Trophoblast cell (in vitro differentiated cells and primary cell): ENCODE data around the gene GPT2.

ENCODE experiments used
- DNase-seq, 2 donors: peaks; one replicate each; pipeline ENCODE4 v3.0.0-alpha.2; 2016
- H2AFZ ChIP-seq: 2 replicates; pipeline ENCODE4 v1.6.1; 2013; ENCODE audit warnings: low read length, moderate library complexity, mild to moderate bottlenecking; ENCODE audit not compliant: insufficient read depth, poor library complexity
- H2AK5ac ChIP-seq: 2 replicates; pipeline ENCODE4 v1.6.1; 2013; ENCODE audit warnings: mild to moderate bottlenecking, low read length
- H2BK120ac ChIP-seq: 2 replicates; pipeline ENCODE4 v1.6.1; 2013; ENCODE audit warnings: low read length, mild to moderate bottlenecking, moderate library complexity; ENCODE audit not compliant: insufficient read depth, poor library complexity
- H2BK12ac ChIP-seq: 2 replicates; pipeline ENCODE4 v1.6.1; 2013; ENCODE audit warnings: mild to moderate bottlenecking, low read length, moderate library complexity
- H2BK5ac ChIP-seq: 2 replicates; pipeline ENCODE4 v1.6.1; 2013; ENCODE audit warnings: low read length, low read depth, moderate library complexity, mild to moderate bottlenecking; ENCODE audit not compliant: poor library complexity
- H3K14ac ChIP-seq: 2 replicates; pipeline ENCODE4 v1.6.1; 2013; ENCODE audit warnings: mild to moderate bottlenecking, low read length
- H3K18ac ChIP-seq: 2 replicates; pipeline ENCODE4 v1.6.1; 2013; ENCODE audit warnings: mild to moderate bottlenecking, low read length
- H3K23ac ChIP-seq: 2 replicates; pipeline ENCODE4 v1.6.1; 2013; ENCODE audit warnings: low read length
- H3K27ac ChIP-seq: 2 replicates; pipeline ENCODE4 v1.5.1; 2013; ENCODE audit warnings: low read depth, mild to moderate bottlenecking, inconsistent platforms, low read length, moderate library complexity
- H3K27me3 ChIP-seq: 2 replicates; pipeline ENCODE4 v1.6.1; 2013; ENCODE audit warnings: inconsistent platforms, mild to moderate bottlenecking, low read length, moderate library complexity; ENCODE audit not compliant: insufficient read depth
- H3K36me3 ChIP-seq, 2 experiments: 1 replicate in 1 of 2; 2 replicates in 1 of 2; pipeline ENCODE4 v1.6.1; 2013; ENCODE audit warnings: low read length in 2 of 2, mild to moderate bottlenecking in 2 of 2, moderate library complexity in 1 of 2; ENCODE audit not compliant: insufficient read depth in 2 of 2, control insufficient read depth in 1 of 2
- H3K4ac ChIP-seq: 2 replicates; pipeline ENCODE4 v1.6.1; 2013; ENCODE audit warnings: low read depth, mild to moderate bottlenecking, low read length, moderate library complexity
- H3K4me1 ChIP-seq, 2 experiments: 1 replicate in 1 of 2; 2 replicates in 1 of 2; pipeline ENCODE4 v1.6.1; 2013; ENCODE audit warnings: low read length in 2 of 2, mild to moderate bottlenecking in 2 of 2, moderate library complexity in 1 of 2; ENCODE audit not compliant: insufficient read depth in 2 of 2, control insufficient read depth in 1 of 2
- H3K4me2 ChIP-seq: 2 replicates; pipeline ENCODE4 v1.6.1; 2013; ENCODE audit warnings: inconsistent platforms, mild to moderate bottlenecking, low read length, moderate library complexity
- H3K4me3 ChIP-seq: 2 replicates; pipeline ENCODE4 v1.5.1; 2013; ENCODE audit warnings: mild to moderate bottlenecking, low read depth, low read length, inconsistent platforms
- H3K79me1 ChIP-seq: one replicate; pipeline ENCODE4 v1.6.1; 2013; ENCODE audit warnings: low read length
- H3K79me2 ChIP-seq: 2 replicates; pipeline ENCODE4 v1.6.1; 2013; ENCODE audit warnings: low read length, mild to moderate bottlenecking; ENCODE audit not compliant: control insufficient read depth, insufficient read depth, poor library complexity
- H3K9ac ChIP-seq: 2 replicates; pipeline ENCODE4 v1.6.1; 2013; ENCODE audit warnings: mild to moderate bottlenecking, low read length
- H3K9me3 ChIP-seq: 2 replicates; pipeline ENCODE4 v1.6.1; 2013; ENCODE audit warnings: low read depth, mild to moderate bottlenecking, control low read depth, inconsistent platforms, low read length; ENCODE audit not compliant: insufficient read depth
- H4K12ac ChIP-seq: 2 replicates; pipeline ENCODE4 v1.6.1; 2013; ENCODE audit warnings: low read depth, mild to moderate bottlenecking, low read length, moderate library complexity
- H4K8ac ChIP-seq: 2 replicates; pipeline ENCODE4 v1.6.1; 2013; ENCODE audit warnings: low read depth, mild to moderate bottlenecking, low read length, moderate library complexity
- H4K91ac ChIP-seq: one replicate; pipeline ENCODE4 v1.6.1; 2013; ENCODE audit warnings: low read depth, mild to moderate bottlenecking, low read length, moderate library complexity
- WGBS: extraction: QIAGEN DNeasy Blood & Tissue Kit; methylation state at CpG from one replicate; pipeline ENCODE4 v1.1.7; 2013; ENCODE audit warnings: missing lambda C conversion rate; ENCODE audit not compliant: insufficient read length, insufficient coverage; ENCODE audit errors: extremely low coverage; 5-methylcytosine and 5-hydroxymethylcytosine counted together

GPT2 gene

GRCh38 chr16:46855389-46855788, 28.8 kb upstream of the GPT2 start:
- peak overlapping the region; percentile 29 for H2BK12ac ChIP-seq
- H3K27me3 ChIP-seq: no peaks in the 10 kb centered on the region
- no peak overlapping the region for H3K27ac ChIP-seq
- no peak overlapping the region for H3K14ac ChIP-seq
- peaks cover 2% of the 10 kb centered on the region for H3K9me3 ChIP-seq
- no peak overlapping the region for H4K12ac ChIP-seq
- no peaks in the 10 kb centered on the region for H3K36me3 ChIP-seq
- H2AFZ ChIP-seq: no peak overlapping the region
- peaks cover 37% of the 10 kb centered on the region for H3K79me1 ChIP-seq
- H3K79me2 ChIP-seq: peaks cover 6% of the 10 kb centered on the region
- H3K4me2 ChIP-seq: no peak overlapping the region
- H3K9ac ChIP-seq: no peak overlapping the region
- peak overlapping the region; percentile 50 for H2BK5ac ChIP-seq
- H3K4me3 ChIP-seq: no peak overlapping the region
- H4K8ac ChIP-seq: no peak overlapping the region
- H2BK120ac ChIP-seq: peak overlapping the region; percentile 39
- peaks cover 29 to 31% of the 10 kb centered on the region in 2 experiments for H3K4me1 ChIP-seq
- no CpG with 5 or more reads among the region's 4 CpGs for WGBS
- H2AK5ac ChIP-seq: no peak overlapping the region
- H3K23ac ChIP-seq: no peak overlapping the region
- H4K91ac ChIP-seq: peak overlapping the region; percentile 72
- DNase-seq: no peak
- H3K18ac ChIP-seq: no peak overlapping the region
- H3K4ac ChIP-seq: no peak overlapping the region

DNA sequence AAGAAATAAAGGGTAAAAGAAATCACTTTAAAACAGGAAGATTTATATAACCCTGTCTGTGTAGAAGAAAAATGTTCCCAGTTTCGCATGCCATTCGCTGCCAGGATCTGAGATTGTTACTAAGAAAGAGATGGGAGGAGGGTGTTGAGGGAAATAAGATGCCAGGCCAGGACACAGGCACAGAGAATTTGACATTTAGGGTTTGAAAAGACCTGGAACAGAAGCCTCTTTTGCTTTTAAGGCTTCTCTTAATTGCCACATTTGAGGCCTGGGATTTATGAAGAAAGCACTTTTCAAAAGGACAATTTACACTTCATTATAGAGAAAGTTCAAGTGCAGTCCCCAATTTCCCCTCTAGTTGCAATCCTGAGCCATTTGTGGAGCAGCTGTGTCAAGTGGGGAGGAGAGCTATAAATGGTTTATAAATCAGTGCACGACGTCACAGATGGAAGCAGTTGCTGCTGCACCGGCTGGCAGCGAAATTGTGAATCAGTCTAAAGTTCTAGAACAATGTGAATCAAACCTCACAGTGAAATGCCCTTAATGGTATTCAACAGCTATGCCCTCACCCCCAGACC, 26.7 kb upstream of the GPT2 start:
- H2BK12ac ChIP-seq: peak overlapping the region; percentile 89
- H4K8ac ChIP-seq: peak overlapping the region; percentile 34
- no peaks in the 10 kb centered on the region for H3K9me3 ChIP-seq
- H3K36me3 ChIP-seq: no peaks in the 10 kb centered on the region
- H3K4me1 ChIP-seq: peaks cover 15 to 21% of the 10 kb centered on the region in 2 experiments
- H3K79me2 ChIP-seq: peaks cover 2% of the 10 kb centered on the region
- peak overlapping the region; percentile 2 for H3K4ac ChIP-seq
- peak overlapping the region; percentile 84 for H4K91ac ChIP-seq
- peak overlapping the region; percentile 40 for H2BK120ac ChIP-seq
- peak overlapping the region; percentile 54 for H2BK5ac ChIP-seq
- H3K27me3 ChIP-seq: no peaks in the 10 kb centered on the region
- H2AFZ ChIP-seq: no peak overlapping the region
- no peak overlapping the region for H3K9ac ChIP-seq
- H2AK5ac ChIP-seq: no peak overlapping the region
- peak overlapping the region; percentile 42 for H3K14ac ChIP-seq
- peaks cover 24% of the 10 kb centered on the region for H3K79me1 ChIP-seq
- H4K12ac ChIP-seq: no peak overlapping the region
- peak overlapping the region; percentile 13 for H3K18ac ChIP-seq
- H3K27ac ChIP-seq: peak overlapping the region; percentile 67
- WGBS: no CpG with 5 or more reads among the region's 6 CpGs
- peak in 1 of 2 donors; percentile 48 for DNase-seq
- H3K4me2 ChIP-seq: peak overlapping the region; percentile 43
- no peak overlapping the region for H3K4me3 ChIP-seq
- no peak overlapping the region for H3K23ac ChIP-seq

GRCh38 chr16:46858151-46858550, 26.0 kb upstream of the GPT2 start:
- H2BK12ac ChIP-seq: peak overlapping the region; percentile 63
- no peaks in the 10 kb centered on the region for H3K27me3 ChIP-seq
- H3K18ac ChIP-seq: no peak overlapping the region
- peak overlapping the region; percentile 43 for H3K4me2 ChIP-seq
- H3K4me1 ChIP-seq: peaks cover 15 to 21% of the 10 kb centered on the region in 2 experiments
- peak overlapping the region; percentile 34 for H4K8ac ChIP-seq
- peak overlapping the region; percentile 67 for H3K27ac ChIP-seq
- peak overlapping the region; percentile 67 for H2BK120ac ChIP-seq
- no peak overlapping the region for H3K4me3 ChIP-seq
- no peaks in the 10 kb centered on the region for H3K36me3 ChIP-seq
- no peak overlapping the region for H3K23ac ChIP-seq
- H4K12ac ChIP-seq: no peak overlapping the region
- H3K9ac ChIP-seq: no peak overlapping the region
- H3K4ac ChIP-seq: no peak overlapping the region
- DNase-seq: peak; percentile 37 to 82
- no peak overlapping the region for H2AK5ac ChIP-seq
- no CpG with 5 or more reads among the region's 6 CpGs for WGBS
- no peak overlapping the region for H2AFZ ChIP-seq
- H3K79me2 ChIP-seq: peaks cover 2% of the 10 kb centered on the region
- peaks cover 23% of the 10 kb centered on the region for H3K79me1 ChIP-seq
- no peaks in the 10 kb centered on the region for H3K9me3 ChIP-seq
- peak overlapping the region; percentile 49 for H3K14ac ChIP-seq
- peak overlapping the region; percentile 81 for H2BK5ac ChIP-seq
- H4K91ac ChIP-seq: peak overlapping the region; percentile 84

GRCh38 chr16:46859719-46860152, 24.4 kb upstream of the GPT2 start:
- Histone ChIP-seq H4K12ac (no peak overlapping the region), H3K4ac (no peak overlapping the region), H2AFZ (no peak overlapping the region), H3K9ac (no peak overlapping the region), H2BK12ac (no peak overlapping the region), H3K79me1 (peaks cover 16% of the 10 kb centered on the region), H3K27ac (no peak overlapping the region), H2AK5ac (no peak overlapping the region), H3K18ac (no peak overlapping the region), H3K27me3 (no peaks in the 10 kb centered on the region), H2BK120ac (no peak overlapping the region), H3K9me3 (no peaks in the 10 kb centered on the region), H4K91ac (peak overlapping the region; percentile 28), H2BK5ac (no peak overlapping the region), H4K8ac (no peak overlapping the region), H3K14ac (no peak overlapping the region), H3K4me2 (no peak overlapping the region), H3K23ac (no peak overlapping the region), H3K36me3 (no peaks in the 10 kb centered on the region), H3K79me2 (no peaks in the 10 kb centered on the region), H3K4me3 (no peak overlapping the region), H3K4me1 (peaks cover 8 to 16% of the 10 kb centered on the region in 2 experiments)
- peak; percentile 67 to 83 for DNase-seq
- WGBS: no CpG with 5 or more reads among the region's 5 CpGs
